ENCODE data around the gene DCP1B.
"Not testable (repeated sequence)": the region's sequence is repeated elsewhere in the genome, so short reads cannot be mapped to it uniquely, and the experiment has no call there.

DCP1B gene

DNA sequence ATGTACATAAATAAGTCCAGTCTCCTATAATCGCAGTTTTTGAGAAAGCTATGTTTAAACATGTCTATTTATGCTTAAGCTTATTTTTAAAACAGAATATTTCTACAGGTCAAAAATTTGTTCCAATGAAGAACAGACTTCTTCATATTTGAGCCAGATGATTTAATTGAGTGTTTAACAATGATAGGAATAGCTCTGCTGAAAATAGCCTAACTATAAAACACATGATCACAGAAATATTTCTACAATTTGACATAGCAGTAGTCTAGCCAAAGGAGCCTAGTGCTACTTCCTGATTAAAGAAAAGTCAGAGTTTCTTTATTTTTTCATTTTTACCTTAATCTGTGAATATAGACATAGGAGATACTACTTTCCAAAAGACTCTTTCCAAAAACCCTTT, 29.4 kb downstream of the DCP1B start:
- DNase-seq = no peak

DNA sequence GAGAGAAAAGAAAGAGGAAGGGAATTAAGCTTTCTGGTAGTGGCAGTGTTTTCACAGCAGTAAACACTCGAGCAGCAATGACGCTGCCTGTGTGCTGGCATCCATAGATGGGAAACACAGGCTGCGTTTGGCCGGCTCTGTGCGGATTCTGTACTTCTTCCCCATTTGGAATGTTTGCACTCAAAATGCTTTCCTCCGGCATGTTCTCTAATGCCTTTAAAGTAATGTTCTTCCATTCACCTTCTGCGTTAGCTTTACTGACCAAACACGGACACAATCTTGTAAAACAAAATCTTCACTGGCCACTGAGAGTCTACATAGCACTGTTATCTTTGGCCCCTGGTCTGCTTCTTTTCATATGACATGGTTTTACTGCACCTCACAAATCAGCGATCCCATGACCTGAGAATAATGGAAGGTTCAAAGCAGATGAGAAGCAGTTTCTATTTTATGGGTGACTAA, 31.4 kb downstream of the DCP1B start:
- no peak for DNase-seq

DNA sequence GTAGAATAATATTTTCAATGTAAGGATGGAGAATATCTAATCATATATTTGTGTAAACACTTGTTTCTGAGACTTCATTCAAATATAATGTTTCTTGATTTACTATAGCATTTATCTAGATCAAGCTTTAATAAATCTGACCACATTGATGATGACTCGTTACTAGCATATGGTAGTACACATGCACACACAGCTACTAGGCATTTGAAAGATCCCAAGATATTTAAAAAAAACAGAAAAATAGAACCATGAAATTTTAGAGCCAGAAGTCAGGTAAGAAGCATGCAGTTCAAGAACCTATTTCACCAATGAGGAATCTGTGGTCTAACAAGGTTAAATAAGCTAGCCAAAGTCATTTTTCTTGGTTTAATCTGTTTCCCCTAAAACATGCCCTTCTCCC, 32.0 kb downstream of the DCP1B start:
- no peak for DNase-seq

DNA sequence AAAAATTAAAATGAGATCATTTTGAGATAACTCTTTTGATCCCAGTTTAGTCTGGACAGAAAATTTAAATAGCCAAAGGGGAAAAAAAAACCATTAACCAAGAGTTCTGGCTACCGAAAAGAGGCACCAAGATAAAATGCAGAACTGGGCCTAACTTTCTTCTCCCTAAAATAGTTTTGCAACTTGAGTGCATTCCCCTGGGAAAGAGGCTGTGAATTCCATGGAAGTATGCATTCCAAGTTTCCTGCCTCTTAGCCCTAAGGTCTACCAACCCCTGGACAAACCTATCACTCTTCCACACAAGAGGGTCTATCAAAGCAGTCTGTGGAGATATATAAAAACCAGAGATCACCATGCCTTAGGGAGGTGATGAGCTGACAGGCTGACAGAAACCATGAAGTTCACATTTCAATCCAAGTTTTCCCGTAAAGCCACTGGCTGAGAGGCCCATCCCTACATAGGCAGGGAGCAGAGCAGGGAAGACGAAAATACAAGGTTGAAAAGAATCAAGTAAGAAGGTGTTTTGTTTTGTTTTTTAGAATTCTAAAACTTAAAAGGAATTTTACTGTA, 33.8 kb downstream of the DCP1B start:
- DNase-seq = no peak

DNA sequence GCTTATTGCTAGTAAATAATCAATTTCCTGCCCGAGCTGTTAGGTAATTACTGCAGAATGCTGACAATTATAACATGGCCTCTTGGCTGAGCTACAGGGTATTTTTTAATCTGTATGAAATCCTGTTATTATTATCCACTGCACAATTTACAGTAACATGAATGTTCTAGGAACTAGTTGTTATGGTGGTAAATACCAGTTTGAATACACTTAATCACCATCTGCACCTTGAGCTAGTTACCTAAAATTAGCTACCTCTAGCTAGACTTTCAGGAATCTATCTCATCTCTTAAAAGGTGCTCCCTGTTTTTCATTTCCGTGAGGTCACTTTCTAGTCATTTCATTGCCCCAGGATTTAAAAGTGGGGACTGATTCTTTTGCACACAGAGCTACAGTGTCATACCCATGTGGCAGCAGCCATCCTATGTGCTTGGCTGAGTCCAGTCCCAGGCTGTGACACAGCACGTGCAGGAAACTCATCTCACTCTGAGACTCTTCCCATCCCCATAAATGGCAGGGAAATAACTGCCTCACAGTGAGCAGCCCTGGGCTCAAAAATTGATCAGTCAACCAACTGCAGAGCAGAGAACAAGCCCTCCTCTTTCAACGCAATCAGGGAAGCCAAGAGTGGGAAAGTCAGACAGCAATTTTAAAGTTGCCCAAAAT, 37.6 kb downstream of the DCP1B start:
- DNase-seq = no peak

DNA sequence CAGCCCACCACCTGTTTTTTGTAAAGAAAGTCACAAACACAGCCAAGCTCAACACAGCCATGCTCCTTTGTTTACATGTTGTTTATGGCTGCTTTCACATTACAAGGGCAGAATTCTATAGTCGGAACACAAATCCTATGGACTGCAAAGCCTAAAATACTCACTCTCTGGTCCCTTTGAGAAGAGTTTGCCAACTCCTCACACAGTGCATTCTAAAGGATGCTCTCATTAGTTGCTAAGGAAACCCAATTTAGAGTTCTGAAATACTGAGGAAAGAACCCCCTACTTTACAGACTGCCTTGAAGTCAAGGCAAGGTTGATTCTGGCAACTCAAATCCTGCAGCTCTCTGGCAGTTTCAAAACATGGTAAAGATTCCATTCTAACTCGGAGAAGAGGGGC, 38.3 kb downstream of the DCP1B start:
- no peak for DNase-seq

DNA sequence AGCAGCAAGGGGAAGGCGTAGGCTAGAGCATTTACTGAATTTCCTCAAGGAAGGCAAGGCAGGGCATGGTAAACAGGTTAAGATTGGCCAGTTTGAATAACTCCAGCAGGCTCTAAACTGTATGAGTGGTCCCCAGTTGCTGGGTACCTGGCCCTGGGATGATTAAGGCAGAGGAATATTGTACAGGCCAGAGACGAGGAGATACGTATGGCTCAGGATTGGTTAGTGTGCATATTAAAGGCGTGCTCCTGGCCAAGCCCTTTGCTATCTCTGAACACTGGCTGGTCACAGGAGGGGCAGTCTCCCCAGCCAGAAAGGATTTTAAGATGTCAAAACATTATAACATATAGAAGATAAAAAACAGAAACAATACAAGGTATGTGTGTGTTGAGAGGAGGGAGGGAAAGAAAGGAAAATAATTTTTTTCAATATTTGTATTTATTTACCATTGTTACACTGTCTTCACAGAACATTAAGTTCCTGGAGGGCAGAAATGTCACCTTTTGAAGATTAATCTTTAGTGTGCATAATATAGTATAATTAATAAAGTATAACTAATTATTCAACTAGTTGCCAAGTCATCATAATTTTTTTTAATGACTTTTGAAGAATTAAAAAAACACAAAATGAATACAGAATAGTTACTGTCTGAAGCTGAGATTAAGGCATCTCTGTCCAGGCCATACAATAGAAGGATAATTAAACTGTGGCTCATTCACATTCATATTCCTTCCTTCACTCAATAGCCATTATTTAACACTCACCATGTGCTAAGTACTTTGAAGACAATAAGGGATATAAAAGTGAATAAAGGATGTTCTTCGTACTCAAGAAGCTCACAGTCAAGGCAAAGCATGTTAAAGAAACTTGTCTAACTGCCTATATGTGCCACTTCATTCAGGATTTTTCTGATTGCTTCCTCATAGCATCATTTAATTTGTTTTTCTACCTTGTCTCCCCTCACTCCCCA, 41.9 kb downstream of the DCP1B start:
- no peak for DNase-seq

DNA sequence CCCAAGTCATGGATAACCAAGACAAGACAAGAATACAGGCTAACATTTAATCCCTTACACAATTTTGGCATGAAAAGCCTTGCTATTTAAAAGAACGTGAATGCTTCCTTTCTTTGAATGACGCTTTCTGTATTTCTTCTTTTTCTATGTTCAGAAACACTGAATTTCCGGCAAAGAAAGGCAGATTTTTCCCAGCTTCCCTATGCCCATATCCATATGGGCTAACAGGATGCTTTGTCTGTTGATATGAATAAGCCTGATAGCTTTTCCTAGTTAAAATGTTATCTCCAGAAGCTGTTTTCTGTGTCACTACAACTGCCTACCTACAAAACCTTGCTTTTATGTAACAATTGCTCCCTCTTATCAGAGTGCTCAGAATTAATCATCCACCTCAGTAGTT, 47.5 kb downstream of the DCP1B start:
- DNase-seq = no peak

DNA sequence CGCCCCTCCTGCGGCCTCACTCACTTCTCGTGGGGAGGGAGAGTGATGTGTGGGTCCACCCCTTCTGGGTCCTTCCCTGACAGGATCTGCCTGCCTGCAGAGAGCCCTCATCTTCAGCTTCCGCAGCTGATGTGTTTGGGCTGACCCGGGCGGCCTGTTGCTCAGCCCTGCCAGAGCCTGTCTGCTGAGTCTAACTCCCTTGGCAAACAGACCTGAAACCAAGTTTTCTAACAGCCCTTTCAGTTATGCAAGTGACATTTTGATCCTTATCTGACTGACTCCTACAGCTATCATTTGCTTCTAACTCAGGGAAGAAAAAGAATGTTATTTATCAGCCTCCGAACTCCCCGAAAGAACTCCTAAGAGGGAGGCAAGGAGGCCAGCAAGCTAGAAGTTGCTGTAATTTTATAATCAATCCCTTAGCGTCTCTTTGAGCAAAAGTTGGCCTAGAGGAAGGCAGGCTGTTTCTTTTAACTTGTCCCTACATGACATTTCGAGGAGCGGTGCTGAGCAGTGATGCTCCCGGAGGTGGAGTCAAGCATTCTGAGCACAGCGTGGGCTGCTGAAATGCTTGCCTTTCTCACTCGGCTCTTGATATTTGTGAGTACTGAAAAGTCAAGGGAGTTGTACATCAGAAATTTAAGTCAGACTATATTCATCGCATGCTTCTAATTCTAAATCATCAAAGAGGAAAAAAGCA, 54.3 kb downstream of the DCP1B start:
- no peak for DNase-seq

DNA sequence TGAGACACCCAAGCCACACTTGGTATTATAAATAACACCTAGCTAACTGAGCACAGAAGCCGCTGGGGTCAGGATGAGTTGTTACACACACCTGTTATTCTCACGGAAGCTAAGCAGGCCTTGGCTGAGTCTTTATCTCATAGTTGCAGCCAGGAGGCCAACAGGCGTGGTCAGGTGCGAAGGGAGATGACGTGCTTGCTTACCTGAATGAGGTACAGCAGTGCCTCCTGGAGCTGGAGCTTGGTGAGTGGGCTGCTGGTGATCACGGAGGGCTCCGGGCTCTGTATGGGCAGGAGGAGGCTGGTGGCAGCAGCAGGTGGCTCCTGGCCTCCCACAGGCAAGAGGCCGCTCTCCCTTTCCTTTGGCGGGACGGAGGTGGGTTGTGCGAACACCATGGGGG, 55.4 kb downstream of the DCP1B start:
- no peak for DNase-seq

DNA sequence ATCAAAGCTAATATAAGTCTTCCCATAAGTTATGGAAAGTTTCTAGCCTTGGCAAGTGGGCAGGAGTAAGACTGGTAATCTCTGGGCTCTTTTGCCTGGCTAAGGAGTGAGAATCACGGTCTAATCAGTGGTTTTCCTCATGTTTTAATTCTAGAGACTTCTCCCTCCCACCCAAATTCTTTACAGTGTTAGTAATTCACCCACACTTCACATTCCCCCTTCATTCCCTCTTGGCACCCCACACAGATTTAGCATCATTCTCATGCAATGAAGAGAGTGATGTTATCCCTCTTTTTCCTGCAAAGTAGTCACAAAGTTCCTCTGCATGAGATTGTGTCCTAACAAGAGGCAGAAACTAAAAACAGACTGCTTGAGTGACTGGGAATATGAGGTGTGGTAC, 57.2 kb downstream of the DCP1B start:
- DNase-seq = no peak

DNA sequence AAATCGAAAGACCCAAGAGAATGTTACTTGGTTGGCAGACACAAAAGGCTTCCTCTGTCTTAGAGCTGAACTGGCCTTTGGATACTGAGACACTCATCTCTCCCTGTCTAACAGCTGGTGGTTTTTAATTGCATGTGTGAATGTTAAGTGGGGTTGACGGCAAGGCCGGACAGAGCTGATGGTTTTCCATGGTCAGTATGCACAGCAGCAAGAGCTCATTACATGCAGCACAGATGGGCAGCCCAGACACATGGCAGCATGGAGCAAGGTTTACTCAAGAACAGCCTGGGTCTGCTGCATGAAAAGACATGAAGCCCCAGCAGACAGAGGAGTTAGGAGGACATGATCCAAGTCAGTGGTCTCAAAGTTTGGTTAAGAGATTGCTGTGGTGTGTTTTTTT, 58.0 kb downstream of the DCP1B start:
- no peak for DNase-seq

DNA sequence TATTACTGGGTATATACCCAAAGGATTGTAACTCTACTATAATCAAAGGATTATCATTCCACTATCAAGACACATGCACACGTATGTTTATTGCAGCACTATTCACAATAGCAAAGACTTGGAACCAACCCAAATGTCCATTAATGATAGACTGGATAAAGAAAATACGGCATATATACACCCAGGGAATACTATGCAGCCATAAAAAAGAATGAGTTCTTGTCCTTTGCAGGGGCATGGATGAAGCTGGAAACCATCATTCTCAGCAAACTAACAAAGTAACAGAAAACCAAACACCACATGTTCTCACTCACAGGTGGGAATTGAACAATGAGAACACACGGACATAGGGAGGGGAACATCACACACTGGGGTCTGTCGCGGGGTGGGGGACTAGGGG, 58.8 kb downstream of the DCP1B start:
- DNase-seq = not testable (repeated sequence)

DNA sequence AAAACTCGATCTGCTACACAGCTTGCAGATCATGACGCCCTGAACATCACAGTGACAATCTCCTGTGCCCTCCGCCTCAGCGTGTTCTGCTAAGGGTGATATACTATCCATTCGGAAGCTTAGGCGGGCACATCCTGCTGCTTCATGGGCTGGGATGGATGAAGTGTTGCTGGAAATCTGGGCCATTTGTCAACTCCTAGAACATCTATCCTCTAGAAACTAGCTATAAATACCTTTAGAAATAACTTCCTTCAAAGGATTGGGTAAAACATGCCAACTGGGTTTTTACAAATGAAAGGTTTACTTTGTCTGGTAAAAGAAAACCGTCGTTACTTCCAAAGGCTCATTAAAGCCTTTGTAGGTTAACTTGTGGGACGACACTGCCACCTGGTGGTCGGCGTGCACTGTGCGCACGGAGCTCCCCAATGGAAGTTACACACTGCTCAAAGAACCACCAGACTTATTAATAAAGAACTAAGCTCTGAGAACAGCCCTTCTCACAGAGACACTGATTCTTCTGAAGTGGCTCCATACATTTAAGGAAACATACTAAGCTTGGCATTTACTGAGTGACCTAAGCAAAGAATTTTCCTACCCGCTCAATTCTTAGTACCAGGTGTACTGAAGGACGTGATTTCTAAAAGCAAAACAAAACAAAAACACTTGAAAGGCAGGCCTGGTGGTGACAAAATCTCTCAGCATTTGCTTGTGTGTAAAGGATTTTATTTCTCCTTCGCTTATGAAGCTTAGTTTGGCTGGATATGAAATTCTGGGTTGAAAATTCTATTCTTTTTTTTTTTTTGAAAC, 64.3 kb downstream of the DCP1B start:
- peak; percentile 71 to 91 (median 85) for DNase-seq

DNA sequence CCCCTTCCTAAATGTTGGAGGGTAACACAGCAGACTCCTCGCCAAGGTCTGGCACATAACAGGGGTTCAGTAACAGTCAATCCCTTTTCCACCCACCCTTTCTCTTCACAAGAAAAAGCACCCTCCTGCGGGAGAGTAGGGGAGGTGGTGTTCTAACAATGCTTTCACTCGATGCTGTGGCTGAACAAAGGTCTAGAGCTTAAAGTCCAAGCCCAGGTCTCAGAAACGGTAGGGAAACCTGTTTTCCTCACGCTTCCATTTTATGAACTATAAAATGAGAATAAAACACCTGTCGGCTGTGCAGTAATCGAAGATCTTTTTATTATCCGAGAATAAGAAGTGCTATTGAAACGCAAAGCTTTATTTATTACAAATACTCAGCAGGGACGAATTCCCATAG, 64.9 kb downstream of the DCP1B start:
- no peak for DNase-seq

DNA sequence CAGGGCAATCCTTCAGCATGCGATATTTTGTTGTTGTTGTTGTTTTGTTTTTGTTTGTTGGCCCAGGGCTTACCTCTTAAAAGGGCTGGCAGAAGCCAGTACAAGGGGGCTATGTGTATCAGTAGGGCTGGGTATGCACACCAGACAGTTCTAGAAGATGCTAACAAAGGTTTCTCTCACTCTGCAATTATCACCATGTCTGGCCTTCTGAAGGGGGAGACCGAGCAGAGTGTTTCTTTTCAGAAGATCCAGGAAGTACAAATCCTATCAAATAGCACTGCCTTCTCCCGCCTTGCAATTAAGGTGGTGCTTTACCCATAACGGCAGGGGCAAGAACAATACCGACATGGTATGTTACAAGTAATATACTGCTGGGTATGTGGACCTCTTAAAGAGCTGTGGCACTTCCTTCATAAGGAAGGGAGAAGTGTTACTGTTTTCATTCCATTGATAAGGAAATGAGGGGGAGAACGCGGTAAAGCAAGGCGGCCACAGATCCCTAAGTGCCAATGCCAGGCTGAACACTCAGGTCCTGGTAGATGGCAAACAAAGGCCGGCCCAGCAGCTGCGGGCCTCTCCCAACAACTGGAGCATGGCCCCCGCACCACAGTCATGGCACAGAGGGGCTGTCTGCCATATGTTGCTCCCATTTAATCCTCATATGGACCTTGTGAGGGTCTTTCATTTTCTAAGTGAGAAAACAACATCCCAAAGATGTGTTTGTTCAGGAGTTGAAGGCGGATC, 66.6 kb downstream of the DCP1B start:
- no peak for DNase-seq

DNA sequence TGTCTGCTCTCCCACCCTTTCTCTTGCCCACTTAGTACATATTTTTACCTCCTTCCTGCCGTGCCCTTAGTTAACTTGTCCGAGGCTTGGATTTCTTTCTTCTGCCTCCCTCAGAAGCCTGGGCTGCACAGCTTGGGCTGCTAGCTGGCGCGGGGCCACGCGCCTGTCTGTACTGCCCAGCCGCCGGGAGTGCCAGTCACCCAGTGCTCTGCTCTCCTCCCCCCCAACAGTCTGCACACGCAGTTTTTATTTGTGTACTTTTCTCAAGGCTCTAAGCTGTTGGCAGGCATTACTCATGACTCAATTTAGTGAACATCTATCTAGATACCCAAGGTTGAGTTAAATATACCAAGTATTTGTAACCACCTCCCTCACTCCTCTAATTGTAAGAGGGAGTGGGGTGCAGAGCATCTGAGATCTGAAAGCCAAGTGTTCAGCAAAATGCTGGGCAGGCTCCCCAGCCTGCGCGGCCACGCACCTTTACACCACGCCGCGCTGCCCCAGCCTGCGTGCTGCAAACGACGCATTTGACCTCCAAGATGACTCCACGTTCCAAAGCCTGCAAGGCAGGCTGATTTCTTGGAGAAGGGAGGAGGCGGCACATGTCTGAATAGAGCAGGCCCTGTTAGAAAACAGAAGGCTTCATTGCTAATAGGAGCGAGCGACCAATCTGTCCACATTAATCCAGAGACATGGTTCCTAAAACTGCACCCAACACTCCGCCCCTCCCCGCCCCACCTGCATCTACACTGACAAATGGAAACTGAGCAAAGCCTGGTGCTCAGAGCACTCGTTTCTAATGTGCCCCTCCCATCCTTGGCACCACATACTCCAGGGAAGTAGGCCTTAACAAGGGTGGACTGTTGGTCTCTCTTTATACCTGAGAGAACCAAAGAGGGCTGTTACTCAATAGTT, 67.6 kb downstream of the DCP1B start:
- no peak for DNase-seq

DNA sequence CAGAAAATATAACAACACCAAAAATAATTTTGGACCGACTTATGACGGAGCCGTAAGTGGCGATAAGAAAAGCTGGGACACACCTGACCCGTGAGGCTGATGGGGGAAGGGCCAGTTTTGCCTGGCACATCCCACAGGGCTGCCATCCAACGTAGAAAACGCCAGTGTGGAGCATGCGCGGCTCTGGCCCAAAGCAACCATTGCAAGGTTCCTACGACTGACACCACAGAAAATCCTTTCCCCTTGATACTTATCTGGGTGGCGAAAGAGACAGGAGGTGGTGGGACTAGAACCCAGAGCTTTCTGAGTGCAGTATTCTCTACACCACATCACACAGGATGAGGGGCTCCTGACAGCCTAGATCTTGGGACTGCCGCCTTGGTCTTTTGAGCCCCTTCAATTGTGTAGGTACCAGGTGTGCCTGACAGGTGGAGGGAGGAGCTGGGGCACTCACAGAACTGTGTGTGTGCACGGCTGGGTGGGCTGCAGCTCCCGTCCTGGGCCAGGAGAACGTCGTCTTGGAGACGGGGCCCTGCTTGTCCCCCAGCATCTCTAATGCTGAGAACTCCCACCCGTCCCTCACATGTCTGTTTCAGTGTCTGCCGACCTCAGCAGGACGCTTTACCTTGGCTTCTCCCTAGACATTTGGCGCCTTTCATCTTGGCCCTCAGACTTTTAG, 68.4 kb downstream of the DCP1B start:
- no peak for DNase-seq

DNA sequence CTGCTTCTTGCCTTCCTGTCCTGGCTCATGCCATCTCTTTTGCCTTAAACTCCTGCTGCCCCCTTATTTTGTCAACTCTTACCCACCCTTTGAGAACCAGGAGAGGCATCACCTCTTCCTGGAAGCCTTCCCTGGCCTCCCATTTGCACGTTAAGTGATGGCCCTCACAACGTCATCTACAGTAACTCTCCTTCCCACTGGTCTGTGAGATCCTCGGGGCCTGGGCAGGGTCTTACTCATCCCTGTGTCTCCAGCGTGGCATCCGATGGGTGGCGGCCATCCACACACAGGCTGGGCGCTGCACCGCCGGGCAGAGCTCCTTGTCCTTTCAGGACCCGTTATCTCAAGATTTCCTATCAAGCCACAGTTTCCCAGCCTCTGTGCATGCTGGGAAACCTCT, 69.0 kb downstream of the DCP1B start:
- DNase-seq = no peak

DNA sequence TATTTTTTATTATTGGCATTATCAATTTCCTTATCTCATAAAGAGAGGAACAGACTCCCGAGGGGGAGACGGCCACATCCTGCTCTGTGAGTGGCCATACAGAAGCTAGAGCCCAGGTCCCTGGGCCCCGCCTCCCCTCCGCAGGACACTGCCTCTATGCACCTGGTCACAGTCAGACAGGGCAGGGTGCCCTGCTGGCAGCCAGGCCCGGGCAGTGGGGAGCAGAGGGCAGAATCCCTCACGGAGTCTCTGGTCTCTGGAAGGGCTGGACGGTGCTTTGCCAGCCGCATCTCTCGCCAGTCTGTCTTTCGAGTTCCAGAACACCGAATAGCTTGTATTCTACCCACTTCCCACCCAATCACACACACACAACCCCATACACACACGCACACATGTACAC, 69.4 kb downstream of the DCP1B start:
- no peak for DNase-seq

All from stimulated activated naive CD4-positive, alpha-beta T cell (primary cell).